Mesothelial cell of epicardium (in vitro differentiated cells): ENCODE data around the gene NBEA. TPM values are rescaled to one million over a fixed set of nuclear protein-coding genes. Genes with fewer than 3 reads are reported as not detected.

Experiments used
- DNase-seq, 2 experiments: peaks; one replicate each; pipeline ENCODE4 v3.0.0; 2021; ENCODE audit warnings: low spot score in 2 of 2; ENCODE audit not compliant: unreplicated experiment in 2 of 2
- H3K27ac Mint-ChIP-seq: 2 replicates; pipeline ENCODE4 v1.8.0; 2021; ENCODE audit warnings: mixed read lengths
- H3K27me3 Mint-ChIP-seq: 2 replicates; pipeline ENCODE4 v1.8.0; 2021; ENCODE audit warnings: low read depth, mixed read lengths
- H3K36me3 Mint-ChIP-seq: 2 replicates; pipeline ENCODE4 v1.8.0; 2021; ENCODE audit warnings: mixed read lengths
- H3K4me1 Mint-ChIP-seq: 2 replicates; pipeline ENCODE4 v1.8.0; 2021; ENCODE audit warnings: mixed read lengths
- H3K4me3 Mint-ChIP-seq: 2 replicates; pipeline ENCODE4 v1.8.0; 2021; ENCODE audit warnings: mild to moderate bottlenecking, moderate library complexity, mixed read lengths
- H3K9me3 Mint-ChIP-seq: 2 replicates; pipeline ENCODE4 v1.8.0; 2021; ENCODE audit warnings: mixed read lengths
- CTCF ChIP-seq: fragments of 200-600 bp; sonication (generic); IDR thresholded peaks from one replicate; pipeline ENCODE4 v1.5.0; 2021; ENCODE audit warnings: antibody characterized with exemption; ENCODE audit not compliant: unreplicated experiment
- total RNA-seq: library from RNA; stranded (reverse); gene quantifications from 3 replicates; pipeline ENCODE4 v1.2.1, GENCODE V29; 2021

The NBEA gene
- total RNA-seq, 1 donor from 2014 or later = 32.8 TPM

GRCh38 chr13:35557475-35557874 lies 615.4 kb downstream of the NBEA start:
- DNase-seq = no peak
- H3K27ac Mint-ChIP-seq = no peak overlapping the region
- TF ChIP-seq CTCF = no peak
- no peaks in the 10 kb centered on the region for H3K27me3 Mint-ChIP-seq
- H3K4me3 Mint-ChIP-seq = no peak overlapping the region
- peaks cover 5% of the 10 kb centered on the region for H3K4me1 Mint-ChIP-seq
- H3K9me3 Mint-ChIP-seq = no peaks in the 10 kb centered on the region
- H3K36me3 Mint-ChIP-seq = peaks cover 3% of the 10 kb centered on the region

- H3K36me3 Mint-ChIP-seq = peaks cover 3% of the 10 kb centered on the region
- peaks cover 2% of the 10 kb centered on the region for H3K4me1 Mint-ChIP-seq
- TF ChIP-seq CTCF = no peak
- no peaks in the 10 kb centered on the region for H3K27me3 Mint-ChIP-seq
- no peaks in the 10 kb centered on the region for H3K9me3 Mint-ChIP-seq
- no peak for DNase-seq
- H3K4me3 Mint-ChIP-seq = no peak overlapping the region
- H3K27ac Mint-ChIP-seq = no peak overlapping the region
Observed at GRCh38 chr13:35561540-35561939, 619.5 kb downstream of the NBEA start.

GRCh38 chr13:35565273-35565672 lies 623.2 kb downstream of the NBEA start:
- no peaks in the 10 kb centered on the region for H3K9me3 Mint-ChIP-seq
- DNase-seq = no peak
- H3K27ac Mint-ChIP-seq = no peak overlapping the region
- H3K4me1 Mint-ChIP-seq = peaks cover 2% of the 10 kb centered on the region
- peaks cover 2% of the 10 kb centered on the region for H3K36me3 Mint-ChIP-seq
- no peak overlapping the region for H3K4me3 Mint-ChIP-seq
- no peaks in the 10 kb centered on the region for H3K27me3 Mint-ChIP-seq
- no peak for TF ChIP-seq CTCF

GRCh38 chr13:35566340-35566739 lies 624.3 kb downstream of the NBEA start:
- Mint-ChIP-seq H3K36me3 (no peaks in the 10 kb centered on the region), H3K27ac (no peak overlapping the region), H3K9me3 (no peaks in the 10 kb centered on the region), H3K27me3 (no peaks in the 10 kb centered on the region), H3K4me1 (peaks cover 2% of the 10 kb centered on the region), H3K4me3 (no peak overlapping the region)
- TF ChIP-seq CTCF = no peak
- no peak for DNase-seq

GRCh38 chr13:35567406-35567980 lies 625.4 kb downstream of the NBEA start:
- no peaks in the 10 kb centered on the region for H3K9me3 Mint-ChIP-seq
- no peak overlapping the region for H3K4me3 Mint-ChIP-seq
- no peak for TF ChIP-seq CTCF
- H3K27me3 Mint-ChIP-seq = no peaks in the 10 kb centered on the region
- H3K4me1 Mint-ChIP-seq = peaks cover 2% of the 10 kb centered on the region
- DNase-seq = no peak
- no peak overlapping the region for H3K27ac Mint-ChIP-seq
- no peaks in the 10 kb centered on the region for H3K36me3 Mint-ChIP-seq

- no peaks in the 10 kb centered on the region for H3K27me3 Mint-ChIP-seq
- H3K4me3 Mint-ChIP-seq = no peak overlapping the region
- H3K27ac Mint-ChIP-seq = no peak overlapping the region
- no peaks in the 10 kb centered on the region for H3K4me1 Mint-ChIP-seq
- H3K36me3 Mint-ChIP-seq = no peaks in the 10 kb centered on the region
- TF ChIP-seq CTCF = no peak
- no peaks in the 10 kb centered on the region for H3K9me3 Mint-ChIP-seq
- DNase-seq = no peak
Observed at GRCh38 chr13:35573639-35574038, 631.6 kb downstream of the NBEA start.
